ENCODE data around the gene CAV3.
"Not testable (repeated sequence)": the region's sequence is repeated elsewhere in the genome, so short reads cannot be mapped to it uniquely, and the experiment has no call there.

CAV3 gene

GRCh38 chr3:8733332-8734094 lies at the start of gene CAV3:
TSS of gene CAV3 (plus strand) at chr3:8733802. CDS start at chr3:8733877, 75 bp downstream.
- FAIRE-seq: no peak

GRCh38 chr3:8684992-8685391 lies 48.6 kb upstream of the CAV3 start:
- FAIRE-seq: not testable (repeated sequence)

- FAIRE-seq: not testable (repeated sequence)
Observed at GRCh38 chr3:8691295-8691694, 42.3 kb upstream of the CAV3 start.

- FAIRE-seq: no peak
Observed at GRCh38 chr3:8702560-8702959, 31.0 kb upstream of the CAV3 start.

- FAIRE-seq: no peak
Observed at GRCh38 chr3:8705575-8705974, 28.0 kb upstream of the CAV3 start.

- FAIRE-seq: no peak
Observed at GRCh38 chr3:8709287-8709686, 24.3 kb upstream of the CAV3 start.

- FAIRE-seq: no peak
Observed at GRCh38 chr3:8709801-8710507, 23.6 kb upstream of the CAV3 start.

- FAIRE-seq: no peak
Observed at GRCh38 chr3:8712045-8712907, 21.3 kb upstream of the CAV3 start.

GRCh38 chr3:8712908-8713255 lies 20.7 kb upstream of the CAV3 start:
- no peak for FAIRE-seq

GRCh38 chr3:8713901-8714759 lies 19.5 kb upstream of the CAV3 start:
- FAIRE-seq: no peak

- not testable (repeated sequence) for FAIRE-seq
Observed at GRCh38 chr3:8715757-8716156, 17.8 kb upstream of the CAV3 start.

GRCh38 chr3:8722808-8723207 lies 10.8 kb upstream of the CAV3 start:
- FAIRE-seq: no peak

GRCh38 chr3:8723612-8724011 lies 10.0 kb upstream of the CAV3 start:
- no peak for FAIRE-seq

- no peak for FAIRE-seq
Observed at GRCh38 chr3:8724108-8724752, 9.4 kb upstream of the CAV3 start.

GRCh38 chr3:8727605-8728512 lies 5.7 kb upstream of the CAV3 start:
- no peak for FAIRE-seq

- no peak for FAIRE-seq
Observed at GRCh38 chr3:8729479-8729878, 4.1 kb upstream of the CAV3 start.

- FAIRE-seq: no peak
Observed at GRCh38 chr3:8730656-8731055, 2.9 kb upstream of the CAV3 start.

GRCh38 chr3:8732413-8732812 lies 1.2 kb upstream of the CAV3 start:
- FAIRE-seq: no peak

GRCh38 chr3:8734137-8734878 lies 706 bp downstream of the CAV3 start:
- no peak for FAIRE-seq

GRCh38 chr3:8734908-8735307 lies 1.3 kb downstream of the CAV3 start:
- no peak for FAIRE-seq
